NCI-H526 treated with DMSO at 0.1 percent for 48 hours (cell line): ENCODE data around the gene ZNF487.

ENCODE experiments used
- DNase-seq: peaks from one replicate; lab custom pipeline; 2025; lab: John Stamatoyannopoulos, UW

The ZNF487 gene

DNA sequence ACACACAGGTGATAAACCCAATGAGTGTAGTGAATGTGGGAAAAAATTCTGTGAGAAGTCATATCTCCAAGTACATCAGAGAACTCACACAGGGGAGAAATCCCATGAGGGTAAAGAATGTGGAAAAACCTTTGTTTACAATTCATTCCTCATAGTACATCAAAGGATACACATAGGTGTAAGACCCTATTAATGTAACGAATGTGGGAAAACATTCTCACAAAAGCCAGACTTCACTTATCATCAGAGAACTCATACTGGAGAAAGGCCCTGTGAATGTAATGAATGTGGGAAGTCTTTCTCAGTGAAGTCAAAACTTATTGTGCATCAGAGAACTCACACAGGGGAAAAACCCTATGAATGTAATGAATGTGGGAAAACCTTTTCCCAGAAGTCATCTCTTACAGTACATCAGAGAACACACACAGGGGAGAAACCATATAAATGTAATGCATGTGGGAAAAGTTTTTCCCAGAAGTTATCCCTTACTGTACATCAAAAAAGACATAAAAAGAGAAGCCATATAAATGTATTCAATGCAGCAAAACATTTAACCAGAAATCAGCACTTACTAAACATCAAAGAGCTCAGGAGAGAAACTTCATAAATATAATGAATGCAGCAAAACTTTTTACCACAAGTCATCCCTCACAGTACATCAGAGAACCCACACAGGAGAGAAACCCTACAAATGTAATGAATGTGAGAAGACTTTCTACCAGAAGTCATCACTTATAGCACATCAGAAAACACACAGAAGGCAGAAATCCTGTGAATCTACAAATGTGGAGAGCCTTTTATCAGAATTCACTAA is 87.7 kb downstream of the ZNF487 start:
- DNase-seq, result no peak
